SU-DHL-6 (cell line): ENCODE measurements around the gene PI16.
"Not testable (repeated sequence)": the region's sequence is repeated elsewhere in the genome, so short reads cannot be mapped to it uniquely, and the experiment has no call there.

Experiments used
- CTCF ChIP-seq: fragments of 200-600 bp; sonication (generic); IDR thresholded peaks from one replicate; pipeline ENCODE4 v1.5.1; 2017; ENCODE audit warnings: antibody characterized with exemption, mild to moderate bottlenecking, low read length, moderate library complexity; ENCODE audit not compliant: insufficient read depth, poor library complexity, severe bottlenecking
- EZH2phosphoT487 ChIP-seq: fragments of 200-600 bp; sonication (generic), shearing (Covaris generic); conservative IDR thresholded peaks from 2 replicates; pipeline ENCODE4 v1.6.1; 2018; ENCODE audit warnings: mild to moderate bottlenecking, antibody characterized with exemption, low read length, moderate library complexity, mixed read lengths

GRCh38 chr6:36942329-36942728 lies 12.2 kb upstream of the PI16 start:
- TF ChIP-seq EZH2phosphoT487, CTCF: not testable (repeated sequence)
